ENCODE measurements around the gene ZKSCAN8. TPM values are rescaled to one million over a fixed set of nuclear protein-coding genes. Genes with fewer than 3 reads are reported as not detected.
A peak's percentile ranks its signal among the peaks of the same experiment; 100 is the strongest.

The ZKSCAN8 gene
- total RNA-seq, 1 donor from 2014 or later = 25.1 TPM

DNA sequence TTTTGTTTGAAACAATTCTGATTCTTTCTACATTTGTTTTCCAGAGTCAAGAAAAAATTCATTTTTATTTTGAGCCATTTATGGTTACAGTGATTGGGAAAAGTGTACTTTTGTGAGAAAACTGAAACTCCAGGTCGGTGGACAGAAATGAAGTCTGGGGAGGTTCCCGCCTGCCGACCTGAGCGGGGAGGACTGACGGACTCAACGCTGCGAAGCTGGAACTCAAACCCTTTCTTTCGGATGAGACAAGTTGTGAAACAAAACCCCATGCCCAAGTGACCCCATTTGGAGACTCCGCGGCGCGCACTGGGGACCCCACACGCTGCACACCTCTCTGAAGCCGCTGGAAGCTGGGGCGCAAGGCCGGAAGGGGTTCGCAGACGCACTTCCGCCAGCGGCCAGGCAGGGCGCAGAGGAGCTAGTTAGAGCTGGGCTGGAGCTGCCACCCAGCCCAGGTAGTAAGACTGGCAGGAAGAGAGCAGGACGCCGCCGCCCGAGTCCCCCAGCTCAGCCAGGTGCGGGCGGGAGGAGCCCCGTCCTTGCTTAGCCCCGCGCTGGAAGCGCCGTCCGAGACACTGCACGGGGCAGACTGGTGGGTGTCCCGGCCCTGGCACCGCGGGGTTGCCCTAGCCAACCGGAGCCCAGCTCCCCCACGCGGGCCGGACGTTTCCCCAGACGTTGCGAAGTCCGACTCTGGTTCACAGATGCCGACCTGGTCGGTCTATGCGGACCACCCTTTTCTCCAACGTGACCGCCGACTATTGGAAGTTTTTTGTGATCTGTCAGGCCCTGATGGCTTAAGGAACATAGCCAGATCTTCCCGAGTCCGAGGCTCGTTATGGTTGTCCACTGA, 37.1 kb upstream of the ZKSCAN8 start:
- Mint-ChIP-seq H3K4me3 (ENCODE audit: unreplicated experiment) (peak overlapping the region; percentile 95), H3K36me3 (ENCODE audit: low read depth, unreplicated experiment) (peaks cover 3% of the 10 kb centered on the region), H3K9me3 (ENCODE audit: unreplicated experiment) (peaks cover 4% of the 10 kb centered on the region), H3K4me1 (ENCODE audit: low read depth, unreplicated experiment) (peaks cover 4% of the 10 kb centered on the region), H3K27me3 (ENCODE audit: low read depth, unreplicated experiment) (peaks cover 19% of the 10 kb centered on the region), H3K27ac (ENCODE audit: unreplicated experiment) (peak overlapping the region; percentile 81)
- DNase-seq (ENCODE audit: low read depth) (peak; percentile 68), FAIRE-seq (no peak)
- Histone ChIP-seq H3K9me3 (ENCODE audit: insufficient read depth, low read depth, low read length) (no peaks in the 10 kb centered on the region), H3K4me3 (ENCODE audit: insufficient read depth, low read depth, low read length) (peak overlapping the region; percentile 79), H3K27me3 (ENCODE audit: insufficient read depth, low read length) (no peaks in the 10 kb centered on the region), H3K79me2 (ENCODE audit: insufficient read depth, low read length) (no peaks in the 10 kb centered on the region), H3K36me3 (ENCODE audit: insufficient read depth, low read length) (no peaks in the 10 kb centered on the region), H3K9ac (ENCODE audit: low read length) (peak overlapping the region; percentile 79), H3K4me1 (ENCODE audit: insufficient read depth, low read length) (peaks cover 6% of the 10 kb centered on the region), H2AFZ (ENCODE audit: low read depth, low read length) (peak overlapping the region; percentile 87), H3K27ac (ENCODE audit: low read depth, low read length) (peak overlapping the region; percentile 56), H4K20me1 (ENCODE audit: insufficient read depth, low read length) (no peaks in the 10 kb centered on the region), H3K4me2 (ENCODE audit: low read length) (peak overlapping the region; percentile 86)
- TF ChIP-seq, protein P1, sequence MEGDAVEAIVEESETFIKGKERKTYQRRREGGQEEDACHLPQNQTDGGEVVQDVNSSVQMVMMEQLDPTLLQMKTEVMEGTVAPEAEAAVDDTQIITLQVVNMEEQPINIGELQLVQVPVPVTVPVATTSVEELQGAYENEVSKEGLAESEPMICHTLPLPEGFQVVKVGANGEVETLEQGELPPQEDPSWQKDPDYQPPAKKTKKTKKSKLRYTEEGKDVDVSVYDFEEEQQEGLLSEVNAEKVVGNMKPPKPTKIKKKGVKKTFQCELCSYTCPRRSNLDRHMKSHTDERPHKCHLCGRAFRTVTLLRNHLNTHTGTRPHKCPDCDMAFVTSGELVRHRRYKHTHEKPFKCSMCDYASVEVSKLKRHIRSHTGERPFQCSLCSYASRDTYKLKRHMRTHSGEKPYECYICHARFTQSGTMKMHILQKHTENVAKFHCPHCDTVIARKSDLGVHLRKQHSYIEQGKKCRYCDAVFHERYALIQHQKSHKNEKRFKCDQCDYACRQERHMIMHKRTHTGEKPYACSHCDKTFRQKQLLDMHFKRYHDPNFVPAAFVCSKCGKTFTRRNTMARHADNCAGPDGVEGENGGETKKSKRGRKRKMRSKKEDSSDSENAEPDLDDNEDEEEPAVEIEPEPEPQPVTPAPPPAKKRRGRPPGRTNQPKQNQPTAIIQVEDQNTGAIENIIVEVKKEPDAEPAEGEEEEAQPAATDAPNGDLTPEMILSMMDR (IDR thresholded peaks at IDR 0.05; ENCODE audit: insufficient read depth, low read depth, low read length) = peak; percentile 19
- no peak for TF ChIP-seq EZH2 (IDR thresholded peaks at IDR 0.05; ENCODE audit: insufficient read depth, low read length)

DNA sequence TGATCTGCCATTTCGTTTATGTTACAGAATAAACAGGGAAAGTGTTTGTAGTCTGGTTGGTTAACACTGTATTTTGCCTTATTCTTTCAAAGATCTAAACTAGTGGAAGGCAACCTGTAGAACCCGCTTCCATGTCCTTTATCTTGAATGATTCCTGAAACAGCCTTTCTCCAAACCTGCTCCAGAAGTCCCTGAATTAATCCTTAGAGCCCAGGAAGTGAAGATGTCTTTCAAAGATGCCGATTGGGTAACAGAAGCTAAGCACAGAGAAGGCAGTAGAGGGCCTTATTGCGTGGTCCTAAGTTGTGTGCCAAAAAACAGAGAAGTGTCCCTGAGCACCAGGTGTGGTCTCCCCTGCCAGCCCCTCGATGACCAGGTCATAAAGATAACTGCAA, 36.4 kb upstream of the ZKSCAN8 start:
- Histone ChIP-seq H3K27ac (ENCODE audit: low read depth, low read length) (peak overlapping the region; percentile 56), H3K27me3 (ENCODE audit: insufficient read depth, low read length) (no peaks in the 10 kb centered on the region), H3K4me3 (ENCODE audit: insufficient read depth, low read depth, low read length) (peak overlapping the region; percentile 79), H4K20me1 (ENCODE audit: insufficient read depth, low read length) (no peaks in the 10 kb centered on the region), H3K9ac (ENCODE audit: low read length) (peak overlapping the region; percentile 79), H3K9me3 (ENCODE audit: insufficient read depth, low read depth, low read length) (no peaks in the 10 kb centered on the region), H2AFZ (ENCODE audit: low read depth, low read length) (peak overlapping the region; percentile 87), H3K79me2 (ENCODE audit: insufficient read depth, low read length) (no peaks in the 10 kb centered on the region), H3K4me1 (ENCODE audit: insufficient read depth, low read length) (peaks cover 6% of the 10 kb centered on the region), H3K4me2 (ENCODE audit: low read length) (peak overlapping the region; percentile 86), H3K36me3 (ENCODE audit: insufficient read depth, low read length) (no peaks in the 10 kb centered on the region)
- H3K36me3 Mint-ChIP-seq (ENCODE audit: low read depth, unreplicated experiment) = no peaks in the 10 kb centered on the region
- H3K27ac Mint-ChIP-seq (ENCODE audit: unreplicated experiment) = peak overlapping the region; percentile 7
- peaks cover 4% of the 10 kb centered on the region for H3K4me1 Mint-ChIP-seq (ENCODE audit: low read depth, unreplicated experiment)
- peak overlapping the region; percentile 95 for H3K4me3 Mint-ChIP-seq (ENCODE audit: unreplicated experiment)
- peaks cover 14% of the 10 kb centered on the region for H3K27me3 Mint-ChIP-seq (ENCODE audit: low read depth, unreplicated experiment)
- peak; percentile 29 for FAIRE-seq
- peak; percentile 14 for DNase-seq (ENCODE audit: low read depth)
- TF ChIP-seq EZH2 (IDR thresholded peaks at IDR 0.05; ENCODE audit: insufficient read depth, low read length) = no peak
- TF ChIP-seq, protein P1 (IDR thresholded peaks at IDR 0.05; ENCODE audit: insufficient read depth, low read depth, low read length) = no peak
- H3K9me3 Mint-ChIP-seq (ENCODE audit: unreplicated experiment) = peaks cover 3% of the 10 kb centered on the region

DNA sequence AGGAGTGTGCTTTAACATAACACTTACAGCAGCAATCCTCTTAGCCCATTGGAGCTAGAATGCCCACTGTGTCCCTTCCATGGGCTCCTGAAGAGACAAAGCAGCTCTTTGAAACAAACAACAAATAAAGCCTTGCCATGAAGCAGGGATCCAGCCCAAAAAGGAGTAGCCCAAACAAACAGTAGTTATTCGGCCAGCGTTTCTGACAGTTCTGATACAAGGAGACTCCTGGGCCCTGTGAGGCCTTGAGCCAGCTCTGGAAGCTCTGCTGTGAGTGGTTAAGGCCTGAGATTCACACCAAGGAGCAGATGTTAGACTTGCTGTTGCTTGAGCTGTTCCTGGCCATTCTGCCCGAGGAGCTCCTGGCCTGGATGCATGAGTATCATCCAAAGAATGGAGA, 34.2 kb upstream of the ZKSCAN8 start:
- TF ChIP-seq, protein P1 (IDR thresholded peaks at IDR 0.05; ENCODE audit: insufficient read depth, low read depth, low read length) = no peak
- no peak for TF ChIP-seq EZH2 (IDR thresholded peaks at IDR 0.05; ENCODE audit: insufficient read depth, low read length)
- Histone ChIP-seq H2AFZ (ENCODE audit: low read depth, low read length) (no peak overlapping the region), H3K9me3 (ENCODE audit: insufficient read depth, low read depth, low read length) (no peaks in the 10 kb centered on the region), H3K4me2 (ENCODE audit: low read length) (no peak overlapping the region), H3K27me3 (ENCODE audit: insufficient read depth, low read length) (no peaks in the 10 kb centered on the region), H3K36me3 (ENCODE audit: insufficient read depth, low read length) (no peaks in the 10 kb centered on the region), H3K4me1 (ENCODE audit: insufficient read depth, low read length) (peaks cover 6% of the 10 kb centered on the region), H4K20me1 (ENCODE audit: insufficient read depth, low read length) (no peaks in the 10 kb centered on the region), H3K4me3 (ENCODE audit: insufficient read depth, low read depth, low read length) (no peak overlapping the region), H3K79me2 (ENCODE audit: insufficient read depth, low read length) (no peaks in the 10 kb centered on the region), H3K27ac (ENCODE audit: low read depth, low read length) (no peak overlapping the region), H3K9ac (ENCODE audit: low read length) (no peak overlapping the region)
- FAIRE-seq = no peak
- Mint-ChIP-seq H3K27ac (ENCODE audit: unreplicated experiment) (no peak overlapping the region), H3K27me3 (ENCODE audit: low read depth, unreplicated experiment) (no peaks in the 10 kb centered on the region), H3K9me3 (ENCODE audit: unreplicated experiment) (no peaks in the 10 kb centered on the region), H3K4me3 (ENCODE audit: unreplicated experiment) (peak overlapping the region; percentile 60), H3K4me1 (ENCODE audit: low read depth, unreplicated experiment) (peaks cover 4% of the 10 kb centered on the region), H3K36me3 (ENCODE audit: low read depth, unreplicated experiment) (no peaks in the 10 kb centered on the region)
- no peak for DNase-seq (ENCODE audit: low read depth)
